ENCODE data around the gene TMEM147. TPM values are rescaled to one million over a fixed set of nuclear protein-coding genes. Genes with fewer than 3 reads are reported as not detected.

TMEM147 gene
- total RNA-seq, 2 donors from 2014 or later, result 49.7 to 75.8 TPM

DNA sequence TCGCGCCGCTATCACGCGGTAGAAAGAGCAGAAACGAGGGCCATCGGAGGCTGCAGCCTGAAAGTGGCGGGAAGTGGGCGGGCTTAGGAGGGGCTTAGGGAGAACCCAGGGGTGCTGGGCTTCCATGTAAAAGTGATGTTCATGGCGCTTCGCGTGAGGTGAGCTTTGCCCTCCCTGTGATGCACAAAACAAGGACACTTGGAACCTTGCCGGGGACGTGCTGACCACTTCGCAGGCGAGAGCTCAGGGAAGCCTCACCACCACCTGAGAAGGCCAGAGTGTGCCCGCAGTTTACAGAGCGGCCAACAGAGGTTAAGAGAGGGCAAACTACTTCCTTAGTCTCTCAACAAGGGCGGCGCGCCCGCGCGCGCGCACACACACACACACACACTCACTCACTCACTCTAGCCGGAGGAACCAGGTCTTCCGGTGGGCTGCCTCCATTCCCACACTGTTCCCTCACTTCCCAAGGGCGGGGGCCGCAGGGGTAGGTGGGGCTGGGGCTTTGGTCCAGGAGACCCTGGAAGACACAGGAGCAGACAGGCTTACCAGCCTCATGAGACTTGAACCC lies 11.5 kb upstream of the TMEM147 start:
- ATAC-seq (ENCODE audit: insufficient number of reproducible peaks, low FRiP score, low read depth) (no peak), DNase-seq (ENCODE audit: low spot score) (no peak)
- no peaks in the 10 kb centered on the region for H3K9me3 ChIP-seq
- H3K36me3 ChIP-seq, result no peaks in the 10 kb centered on the region
- H3K27ac ChIP-seq, result no peak overlapping the region
- no peak overlapping the region for H3K4me3 ChIP-seq
- TF ChIP-seq, protein P1, sequence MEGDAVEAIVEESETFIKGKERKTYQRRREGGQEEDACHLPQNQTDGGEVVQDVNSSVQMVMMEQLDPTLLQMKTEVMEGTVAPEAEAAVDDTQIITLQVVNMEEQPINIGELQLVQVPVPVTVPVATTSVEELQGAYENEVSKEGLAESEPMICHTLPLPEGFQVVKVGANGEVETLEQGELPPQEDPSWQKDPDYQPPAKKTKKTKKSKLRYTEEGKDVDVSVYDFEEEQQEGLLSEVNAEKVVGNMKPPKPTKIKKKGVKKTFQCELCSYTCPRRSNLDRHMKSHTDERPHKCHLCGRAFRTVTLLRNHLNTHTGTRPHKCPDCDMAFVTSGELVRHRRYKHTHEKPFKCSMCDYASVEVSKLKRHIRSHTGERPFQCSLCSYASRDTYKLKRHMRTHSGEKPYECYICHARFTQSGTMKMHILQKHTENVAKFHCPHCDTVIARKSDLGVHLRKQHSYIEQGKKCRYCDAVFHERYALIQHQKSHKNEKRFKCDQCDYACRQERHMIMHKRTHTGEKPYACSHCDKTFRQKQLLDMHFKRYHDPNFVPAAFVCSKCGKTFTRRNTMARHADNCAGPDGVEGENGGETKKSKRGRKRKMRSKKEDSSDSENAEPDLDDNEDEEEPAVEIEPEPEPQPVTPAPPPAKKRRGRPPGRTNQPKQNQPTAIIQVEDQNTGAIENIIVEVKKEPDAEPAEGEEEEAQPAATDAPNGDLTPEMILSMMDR (IDR thresholded peaks at IDR 0.05), result no peak
- peaks cover 0 to 4% of the 10 kb centered on the region in 2 donors for H3K4me1 ChIP-seq (ENCODE audit: control insufficient read depth in 1 of 2, low read depth in 2 of 2)
- H3K27me3 ChIP-seq (replicated peaks; ENCODE audit: insufficient read depth), result no peaks in the 10 kb centered on the region

DNA sequence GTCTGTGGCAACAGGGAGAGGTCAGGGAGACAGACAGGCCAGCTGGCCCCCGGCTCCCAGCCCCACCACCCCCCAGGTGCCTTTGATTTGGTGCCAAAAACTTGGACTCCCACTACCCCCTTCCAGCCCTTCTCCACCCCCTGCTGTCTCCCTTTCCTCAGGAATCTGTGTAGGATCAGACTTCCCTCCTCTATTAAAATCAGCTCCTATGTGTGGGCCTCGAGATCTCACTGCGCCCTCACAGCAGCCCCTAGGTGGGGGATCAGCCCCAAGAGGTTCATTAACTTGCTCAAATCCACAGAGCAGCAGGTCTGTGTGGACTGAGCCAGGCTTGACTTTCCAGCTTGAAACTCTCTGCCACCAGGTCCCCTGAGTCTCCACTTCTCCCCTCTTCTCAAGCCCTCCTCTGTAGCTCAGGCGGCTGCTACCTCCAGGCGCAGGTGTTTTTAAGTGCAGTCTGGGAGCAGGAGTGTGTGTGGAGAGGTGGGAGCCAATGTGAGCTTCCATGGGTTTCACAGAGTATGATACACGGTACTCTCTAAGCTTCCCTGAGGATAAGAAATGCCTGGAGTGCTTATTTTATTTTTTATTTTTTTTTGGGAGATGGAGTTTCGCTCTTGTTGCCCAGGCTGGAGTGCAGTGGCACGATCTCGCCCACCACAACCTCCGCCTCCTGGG lies 10.5 kb upstream of the TMEM147 start:
- TF ChIP-seq, protein P1 (IDR thresholded peaks at IDR 0.05), result no peak
- Histone ChIP-seq H3K27me3 (replicated peaks; ENCODE audit: insufficient read depth) (no peaks in the 10 kb centered on the region), H3K27ac (no peak overlapping the region), H3K4me1 (ENCODE audit: control insufficient read depth in 1 of 2, low read depth in 2 of 2) (peaks cover 0 to 4% of the 10 kb centered on the region in 2 donors), H3K4me3 (no peak overlapping the region), H3K36me3 (no peaks in the 10 kb centered on the region), H3K9me3 (no peaks in the 10 kb centered on the region)
- ATAC-seq (ENCODE audit: insufficient number of reproducible peaks, low FRiP score, low read depth) (no peak), DNase-seq (ENCODE audit: low spot score) (no peak)

DNA sequence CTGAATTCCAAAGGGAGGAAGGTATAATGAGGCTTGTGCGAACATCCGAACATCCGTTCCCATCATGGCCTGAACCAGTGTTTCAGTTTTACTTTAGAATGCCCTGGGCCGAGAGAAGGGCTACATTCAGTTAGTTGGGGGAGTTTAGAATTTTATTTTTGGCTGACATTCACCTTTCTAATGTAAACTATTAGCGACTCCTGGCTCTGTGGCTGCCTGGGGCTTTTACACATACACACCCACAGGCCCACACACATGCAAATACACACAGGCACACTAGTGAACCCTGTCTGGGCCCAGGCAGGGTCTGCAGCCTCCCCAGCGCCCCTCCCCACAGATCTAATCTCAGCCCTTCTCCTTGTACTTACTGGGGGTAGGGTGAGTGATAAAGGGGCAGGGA lies 6.1 kb upstream of the TMEM147 start:
- H3K4me1 ChIP-seq (ENCODE audit: control insufficient read depth in 1 of 2, low read depth in 2 of 2), result peaks cover 0 to 2% of the 10 kb centered on the region in 2 donors
- no peak overlapping the region for H3K4me3 ChIP-seq
- H3K36me3 ChIP-seq, result no peaks in the 10 kb centered on the region
- no peak overlapping the region for H3K27ac ChIP-seq
- H3K27me3 ChIP-seq (replicated peaks; ENCODE audit: insufficient read depth), result no peaks in the 10 kb centered on the region
- DNase-seq (ENCODE audit: low spot score), result no peak
- no peak for ATAC-seq (ENCODE audit: insufficient number of reproducible peaks, low FRiP score, low read depth)
- TF ChIP-seq, protein P1 (IDR thresholded peaks at IDR 0.05), result no peak
- H3K9me3 ChIP-seq, result no peaks in the 10 kb centered on the region

DNA sequence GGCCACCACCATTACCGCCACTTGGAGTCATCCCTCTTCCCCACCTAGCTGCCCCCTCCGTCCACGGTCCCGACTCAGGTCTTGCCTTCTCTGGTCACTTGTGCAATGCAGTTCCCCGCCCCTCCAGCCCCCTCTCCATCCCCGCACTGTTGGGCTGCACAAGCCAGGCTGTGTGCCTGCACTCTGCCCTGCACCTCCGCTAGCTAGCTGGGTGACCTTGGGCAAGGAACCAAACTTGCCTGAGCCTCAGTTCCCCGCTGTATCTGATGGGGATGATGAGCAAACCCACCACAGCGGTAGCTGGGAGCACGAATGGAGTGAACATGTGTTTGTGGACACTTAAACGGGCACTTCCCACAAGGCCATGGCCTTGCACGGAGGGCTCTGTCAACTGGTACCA lies 5.6 kb upstream of the TMEM147 start:
- no peak overlapping the region for H3K27ac ChIP-seq
- H3K4me3 ChIP-seq, result no peak overlapping the region
- H3K4me1 ChIP-seq (ENCODE audit: control insufficient read depth in 1 of 2, low read depth in 2 of 2), result peaks cover 0 to 7% of the 10 kb centered on the region in 2 donors
- ATAC-seq (ENCODE audit: insufficient number of reproducible peaks, low FRiP score, low read depth) (no peak), DNase-seq (ENCODE audit: low spot score) (no peak)
- no peaks in the 10 kb centered on the region for H3K9me3 ChIP-seq
- no peaks in the 10 kb centered on the region for H3K27me3 ChIP-seq (replicated peaks; ENCODE audit: insufficient read depth)
- TF ChIP-seq, protein P1 (IDR thresholded peaks at IDR 0.05), result no peak
- no peaks in the 10 kb centered on the region for H3K36me3 ChIP-seq

DNA sequence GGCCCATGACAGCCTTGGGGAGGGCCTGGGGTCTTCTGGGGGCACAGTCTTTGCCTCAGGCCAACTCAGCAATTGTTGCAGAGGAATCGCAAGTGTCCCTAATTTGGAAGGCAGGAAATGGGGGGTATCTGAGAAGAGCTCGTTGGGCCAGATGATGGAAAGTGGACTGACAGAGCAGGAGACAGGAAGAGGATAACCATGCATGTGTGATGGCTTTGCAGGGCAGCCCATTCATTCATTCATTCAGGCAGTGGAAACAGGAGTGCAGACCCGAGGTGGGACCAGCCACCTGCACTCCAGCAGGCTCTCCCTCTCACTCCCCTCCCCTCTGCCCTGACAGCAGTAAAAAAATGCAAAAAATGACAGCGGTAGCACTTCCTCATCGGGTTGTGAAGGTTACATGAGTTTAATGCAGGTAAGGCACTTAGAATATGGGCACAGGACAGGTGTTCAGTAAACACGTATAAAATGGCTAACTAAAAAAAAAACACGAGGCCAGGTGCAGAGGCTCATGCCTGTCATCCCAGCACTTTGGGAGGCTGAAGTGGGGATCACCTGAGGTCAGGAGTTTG lies 5.0 kb upstream of the TMEM147 start:
- Histone ChIP-seq H3K27ac (no peak overlapping the region), H3K9me3 (no peaks in the 10 kb centered on the region), H3K36me3 (no peaks in the 10 kb centered on the region), H3K27me3 (replicated peaks; ENCODE audit: insufficient read depth) (no peaks in the 10 kb centered on the region), H3K4me3 (no peak overlapping the region), H3K4me1 (ENCODE audit: control insufficient read depth in 1 of 2, low read depth in 2 of 2) (peaks cover 0 to 8% of the 10 kb centered on the region in 2 donors)
- TF ChIP-seq, protein P1 (IDR thresholded peaks at IDR 0.05), result no peak
- ATAC-seq (ENCODE audit: insufficient number of reproducible peaks, low FRiP score, low read depth) (no peak), DNase-seq (ENCODE audit: low spot score) (no peak)

Data from thoracic aorta (tissue), 2 donors.